Mucosa of rectum (tissue), 2 donors: ENCODE data around the gene NOX1.
A peak's percentile ranks its signal among the peaks of the same experiment; 100 is the strongest.

ENCODE experiments used
- H3K27ac ChIP-seq, 2 donors: one replicate each; pipeline ENCODE4 v1.7.0; 2013; ENCODE audit warnings: inconsistent platforms in 2 of 2, low read depth in 2 of 2, low read length in 2 of 2
- H3K27me3 ChIP-seq, 2 donors: one replicate each; pipeline ENCODE4 v1.7.0; 2013; ENCODE audit warnings: low read length in 2 of 2; ENCODE audit not compliant: control insufficient read depth in 2 of 2, insufficient read depth in 2 of 2
- H3K36me3 ChIP-seq, 2 donors: one replicate each; pipeline ENCODE4 v1.7.0; 2013; ENCODE audit warnings: low read length in 2 of 2; ENCODE audit not compliant: control insufficient read depth in 2 of 2, insufficient read depth in 2 of 2
- H3K4me1 ChIP-seq, 2 donors: one replicate each; pipeline ENCODE4 v1.7.0; 2013; ENCODE audit warnings: low read length in 2 of 2, mild to moderate bottlenecking in 1 of 2; ENCODE audit not compliant: control insufficient read depth in 2 of 2, insufficient read depth in 2 of 2
- H3K4me3 ChIP-seq, 2 donors: one replicate each; pipeline ENCODE4 v1.7.0; 2013; ENCODE audit warnings: low read length in 2 of 2
- H3K9ac ChIP-seq, 2 donors: one replicate each; pipeline ENCODE4 v1.7.0; 2013; ENCODE audit warnings: low read length in 2 of 2, low read depth in 1 of 2, mild to moderate bottlenecking in 1 of 2
- H3K9me3 ChIP-seq, 2 donors: one replicate each; pipeline ENCODE4 v1.7.0; 2013; ENCODE audit warnings: low read length in 2 of 2; ENCODE audit not compliant: control insufficient read depth in 2 of 2
- donor health status: healthy.
- donor health status: Normal muscosa, but diverticular disease.

The NOX1 gene

DNA sequence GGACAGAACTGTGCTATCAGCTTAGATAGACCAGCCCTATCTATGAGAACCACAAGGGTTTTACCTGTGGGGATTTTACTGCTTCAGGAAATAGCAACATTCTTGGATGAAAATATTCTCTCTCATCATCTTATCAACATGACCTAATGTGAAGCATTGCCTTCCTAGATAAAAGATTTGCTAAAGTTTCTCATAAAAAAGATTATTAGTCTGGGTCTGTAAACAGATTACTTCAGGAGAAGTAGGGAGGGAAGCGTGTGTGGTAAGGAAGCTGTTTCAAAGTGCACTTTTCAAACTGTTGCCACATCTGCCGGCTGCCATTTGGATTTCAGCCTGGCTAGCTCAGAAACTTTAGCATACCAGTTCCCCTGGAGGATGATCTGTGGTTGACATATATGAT, at the start of gene NOX1:
TSS of gene NOX1 (minus strand) at position 35 of the 400 bp plus-strand sequence. CDS start 220 bp downstream, outside the sequence.
- Histone ChIP-seq H3K4me3 (peak within 1 kb of the TSS; percentile 61 to 71), H3K9ac (peak within 1 kb of the TSS; percentile 28 to 44), H3K27ac (peak within 1 kb of the TSS; percentile 43 to 73), H3K9me3 (no peaks in the 10 kb centered on the region), H3K27me3 (no peaks in the 10 kb centered on the region), H3K36me3 (no peaks in the 10 kb centered on the region), H3K4me1 (no peaks in the 10 kb centered on the region)

DNA sequence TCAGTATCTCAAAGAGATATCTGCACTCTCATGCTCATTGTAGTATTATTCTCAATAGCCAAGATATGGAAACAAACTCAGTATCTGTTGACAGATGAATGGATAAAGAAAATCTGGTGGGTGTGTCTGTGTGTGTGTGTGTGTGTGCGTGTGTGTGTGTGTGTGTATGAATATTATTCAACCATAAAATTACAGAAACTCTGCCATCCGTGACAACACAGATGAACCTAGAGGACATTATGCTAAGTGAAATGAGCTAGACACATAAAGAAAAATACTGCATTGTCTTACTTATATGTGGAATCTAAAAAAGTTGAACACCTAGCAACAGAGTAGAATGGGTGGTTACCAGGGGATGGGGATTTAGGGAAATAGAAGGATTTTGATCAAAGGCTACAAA, 41.4 kb upstream of the NOX1 start:
- Histone ChIP-seq H3K27ac (no peak overlapping the region), H3K9me3 (no peaks in the 10 kb centered on the region), H3K9ac (no peak overlapping the region), H3K36me3 (no peaks in the 10 kb centered on the region), H3K27me3 (no peaks in the 10 kb centered on the region), H3K4me3 (no peak overlapping the region), H3K4me1 (no peaks in the 10 kb centered on the region)

DNA sequence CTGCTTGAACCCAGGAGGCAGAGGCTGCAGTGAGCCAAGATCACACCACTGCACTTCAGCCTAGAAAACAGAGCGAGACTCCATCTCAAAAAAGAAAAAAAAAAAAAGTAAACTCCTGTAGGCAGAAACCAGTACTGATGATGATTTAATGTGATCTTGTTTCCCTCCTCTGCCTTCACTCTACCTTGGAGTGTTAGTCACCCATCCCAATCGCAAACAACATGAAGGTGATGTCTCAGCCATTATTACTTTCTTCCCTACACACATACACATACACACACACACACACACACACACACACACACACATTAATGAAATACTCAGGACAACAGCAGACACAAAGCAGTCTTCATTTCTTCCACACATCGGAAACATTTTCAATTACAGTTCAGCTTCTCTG, 39.0 kb upstream of the NOX1 start:
- H3K4me1 ChIP-seq: no peaks in the 10 kb centered on the region
- H3K27me3 ChIP-seq: no peaks in the 10 kb centered on the region
- no peaks in the 10 kb centered on the region for H3K9me3 ChIP-seq
- H3K27ac ChIP-seq: no peak overlapping the region
- H3K4me3 ChIP-seq: no peak overlapping the region
- no peaks in the 10 kb centered on the region for H3K36me3 ChIP-seq
- H3K9ac ChIP-seq: no peak overlapping the region

DNA sequence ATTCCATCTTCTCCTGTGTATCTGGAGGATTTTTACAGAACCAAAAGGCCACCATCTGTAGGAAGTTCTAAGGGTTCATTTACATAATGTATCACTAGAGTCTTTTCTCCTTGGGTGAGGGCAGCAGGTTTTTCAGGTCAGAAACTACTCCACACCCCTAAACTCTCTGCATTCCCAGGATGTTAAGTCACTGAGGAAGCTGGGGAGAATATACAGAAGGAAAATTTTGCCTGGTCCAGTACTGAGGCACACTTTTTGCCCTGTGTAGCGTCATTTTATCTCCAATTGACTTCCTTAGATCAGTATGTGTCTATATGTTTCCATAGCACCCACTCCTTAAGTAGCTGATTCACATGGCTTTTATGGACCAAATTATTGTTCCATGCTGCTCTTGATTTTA, 37.6 kb upstream of the NOX1 start:
- Histone ChIP-seq H3K9ac (no peak overlapping the region), H3K27ac (no peak overlapping the region), H3K27me3 (no peaks in the 10 kb centered on the region), H3K9me3 (no peaks in the 10 kb centered on the region), H3K36me3 (no peaks in the 10 kb centered on the region), H3K4me1 (no peaks in the 10 kb centered on the region), H3K4me3 (no peak overlapping the region)

DNA sequence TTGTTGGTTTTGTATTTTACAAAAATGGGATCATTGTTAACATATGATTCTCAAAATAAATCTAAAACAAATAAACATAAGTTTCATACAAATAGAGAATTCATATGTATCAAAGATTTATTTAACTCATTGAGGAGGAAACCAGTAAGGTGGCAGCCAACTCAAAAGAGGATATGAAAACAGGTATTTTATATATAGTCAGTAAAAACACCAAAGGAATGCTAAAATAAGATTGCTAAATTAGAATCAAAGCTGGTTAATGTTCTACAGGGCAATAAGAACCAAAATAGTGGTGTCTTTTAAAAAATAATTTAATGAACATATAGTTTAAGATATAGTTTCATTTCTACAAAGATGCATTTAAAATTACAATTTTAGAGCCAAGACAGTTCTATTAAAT, 31.5 kb upstream of the NOX1 start:
- no peak overlapping the region for H3K27ac ChIP-seq
- no peaks in the 10 kb centered on the region for H3K4me1 ChIP-seq
- no peak overlapping the region for H3K4me3 ChIP-seq
- no peaks in the 10 kb centered on the region for H3K9me3 ChIP-seq
- H3K27me3 ChIP-seq: no peaks in the 10 kb centered on the region
- H3K9ac ChIP-seq: no peak overlapping the region
- H3K36me3 ChIP-seq: no peaks in the 10 kb centered on the region

DNA sequence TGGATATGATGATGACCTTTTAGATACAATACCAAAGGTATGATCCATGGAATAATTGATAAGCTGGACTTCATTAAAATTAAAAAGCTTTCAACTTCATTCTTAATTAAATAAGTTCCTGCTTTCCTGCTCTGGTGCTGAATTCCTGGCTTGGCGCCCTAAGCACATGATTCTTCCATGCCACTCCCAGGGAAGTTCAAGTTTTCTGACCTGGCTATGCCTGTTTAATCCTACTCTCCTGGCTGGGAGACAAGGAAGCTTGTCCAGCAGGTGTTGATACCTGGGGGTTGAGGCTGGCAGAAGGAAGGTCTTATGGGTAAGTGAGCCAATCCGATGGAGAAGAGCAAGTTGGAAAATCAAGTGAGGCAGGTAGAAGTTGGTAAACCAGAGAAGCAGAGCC, 30.3 kb upstream of the NOX1 start:
- H3K9ac ChIP-seq: no peak overlapping the region
- no peak overlapping the region for H3K4me3 ChIP-seq

DNA sequence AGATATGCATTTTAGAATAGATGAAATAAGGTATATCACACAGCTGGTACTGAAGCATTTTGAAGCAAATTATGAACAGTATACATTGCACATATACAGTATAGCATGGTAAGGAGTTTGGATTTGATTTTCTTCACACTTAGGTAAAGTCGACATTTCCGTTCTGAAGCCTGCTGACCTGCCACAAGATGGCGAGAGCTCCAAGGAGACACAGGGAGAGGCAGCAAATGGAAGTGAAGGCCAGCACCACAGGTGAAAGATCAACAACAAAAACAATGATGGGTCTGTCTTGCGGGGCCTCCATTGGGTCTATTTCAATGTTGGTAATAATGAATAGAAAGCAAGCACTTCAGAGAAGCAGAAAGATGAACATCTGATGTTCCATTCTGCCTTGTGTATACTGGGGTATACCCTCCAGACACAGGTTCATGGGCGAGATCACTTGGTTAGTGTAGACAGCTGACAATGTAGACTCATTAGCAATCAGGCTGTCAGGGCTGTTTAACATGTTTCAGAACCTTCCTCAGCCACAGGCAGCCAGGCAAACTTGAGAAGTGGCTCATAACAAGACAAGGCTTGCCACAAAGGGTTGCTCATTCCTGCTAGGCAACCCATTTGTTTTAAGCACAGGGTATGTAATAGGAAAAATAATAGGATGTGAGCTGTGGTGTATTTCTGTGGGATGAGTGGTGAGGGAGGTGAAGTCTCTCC, 21.4 kb upstream of the NOX1 start:
- H3K36me3 ChIP-seq: no peaks in the 10 kb centered on the region
- H3K9ac ChIP-seq: no peak overlapping the region
- H3K4me1 ChIP-seq: no peaks in the 10 kb centered on the region
- H3K27me3 ChIP-seq: no peaks in the 10 kb centered on the region
- H3K9me3 ChIP-seq: no peaks in the 10 kb centered on the region
- no peak overlapping the region for H3K27ac ChIP-seq
- no peak overlapping the region for H3K4me3 ChIP-seq

More for the DNA sequence above, 30.3 kb upstream of the NOX1 start:
- Histone ChIP-seq H3K27me3 (no peaks in the 10 kb centered on the region), H3K36me3 (no peaks in the 10 kb centered on the region), H3K9me3 (no peaks in the 10 kb centered on the region), H3K27ac (no peak overlapping the region), H3K4me1 (no peaks in the 10 kb centered on the region)

DNA sequence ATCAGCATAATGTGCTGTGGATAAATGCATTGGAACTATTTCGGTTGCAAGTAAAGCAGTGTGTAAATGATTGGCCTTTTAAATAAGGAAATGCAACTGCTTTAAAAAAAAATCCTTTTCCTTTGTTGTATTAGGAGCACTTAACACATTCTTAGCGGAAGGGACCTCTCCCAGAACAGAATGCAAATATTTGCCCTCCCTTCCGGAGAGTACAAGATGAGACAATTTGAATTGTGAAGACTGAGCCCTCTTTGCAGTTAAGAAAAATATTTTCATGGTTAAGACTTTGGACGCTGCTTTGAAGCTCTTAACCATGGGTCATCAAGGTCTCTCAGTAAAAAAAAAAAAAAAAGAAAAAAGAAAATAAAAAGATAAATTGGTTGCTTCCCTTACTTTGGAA, 9.5 kb upstream of the NOX1 start:
- no peaks in the 10 kb centered on the region for H3K27me3 ChIP-seq
- peak overlapping the region in 1 of 2 donors; percentile 44 for H3K27ac ChIP-seq
- no peak overlapping the region for H3K9ac ChIP-seq
- peaks cover 0 to 4% of the 10 kb centered on the region in 2 donors for H3K4me1 ChIP-seq
- H3K9me3 ChIP-seq: no peaks in the 10 kb centered on the region
- H3K36me3 ChIP-seq: no peaks in the 10 kb centered on the region
- H3K4me3 ChIP-seq: no peak overlapping the region

DNA sequence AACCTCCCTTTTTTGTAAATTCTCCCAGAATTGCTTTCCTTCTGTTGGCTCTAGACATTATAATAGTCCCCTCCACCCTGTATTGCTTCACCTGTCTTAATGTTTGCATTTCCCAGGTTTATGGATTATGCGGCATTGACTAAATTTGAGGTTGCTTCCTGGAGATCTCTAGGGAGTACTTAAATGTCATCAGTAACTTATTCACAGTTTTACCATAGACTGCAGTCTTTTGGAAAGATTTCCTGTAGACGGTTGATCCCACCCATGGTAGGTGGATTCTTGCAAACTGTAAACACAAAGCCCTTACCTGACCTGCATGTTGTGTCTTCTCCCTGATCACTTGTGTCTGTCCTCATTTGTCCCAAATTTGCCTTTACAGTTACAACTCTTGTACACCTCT, 6.2 kb upstream of the NOX1 start:
- peak overlapping the region in 1 of 2 donors; percentile 4 for H3K27ac ChIP-seq

DNA sequence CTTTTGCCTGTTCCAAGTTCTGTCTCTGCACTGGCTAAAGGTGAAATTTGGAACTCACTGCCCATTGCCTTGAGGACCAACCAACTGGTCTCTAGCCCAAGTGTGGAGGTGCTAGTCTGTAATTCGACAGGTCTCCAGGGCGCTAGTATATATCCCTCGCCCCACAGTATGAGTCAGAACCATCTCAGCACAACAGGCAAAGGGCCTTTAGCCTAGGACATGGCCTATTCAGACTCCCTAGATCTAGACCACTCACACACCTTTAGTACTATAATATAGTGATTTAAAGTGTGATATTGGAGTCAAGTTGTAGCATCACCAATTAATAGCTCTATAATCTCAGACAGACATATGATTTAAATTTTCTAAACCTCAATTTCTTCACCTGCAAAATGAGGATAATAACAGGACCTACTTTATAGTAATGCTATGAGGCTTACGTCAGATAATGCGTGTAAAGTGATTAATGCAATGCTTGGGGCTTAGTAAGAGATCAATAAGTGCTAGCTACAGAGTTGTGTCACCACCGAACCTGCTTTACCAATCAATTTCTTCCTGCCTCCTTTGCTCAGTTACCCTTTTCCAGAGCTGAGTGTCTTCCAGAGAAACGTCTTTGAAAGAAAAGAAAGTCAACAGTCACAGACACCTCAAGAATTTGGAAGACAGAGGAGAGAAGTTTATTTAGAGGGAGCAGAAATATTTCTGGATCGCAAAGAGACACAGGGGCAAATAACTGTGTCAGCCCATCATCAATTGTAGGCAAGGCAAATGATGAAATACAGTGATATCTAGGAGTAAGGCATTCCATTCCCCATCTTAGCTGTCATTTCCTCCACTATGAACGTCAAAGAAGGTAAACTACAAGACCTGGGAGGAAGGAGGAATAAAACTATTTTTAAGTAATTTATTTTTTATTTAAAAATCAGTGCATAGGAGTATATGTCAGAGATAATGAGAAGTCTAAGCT, 2.3 kb downstream of the NOX1 start:
- no peaks in the 10 kb centered on the region for H3K4me1 ChIP-seq
- H3K27ac ChIP-seq: peak overlapping the region in 1 of 2 donors; percentile 17
- H3K27me3 ChIP-seq: no peaks in the 10 kb centered on the region
- no peaks in the 10 kb centered on the region for H3K36me3 ChIP-seq
- no peaks in the 10 kb centered on the region for H3K9me3 ChIP-seq
- peak overlapping the region in 1 of 2 donors; percentile 3 for H3K9ac ChIP-seq
- H3K4me3 ChIP-seq: peak overlapping the region; percentile 40 to 71

More for the DNA sequence above, 6.2 kb upstream of the NOX1 start:
- Histone ChIP-seq H3K27me3 (no peaks in the 10 kb centered on the region), H3K4me3 (no peak overlapping the region), H3K36me3 (no peaks in the 10 kb centered on the region), H3K9ac (no peak overlapping the region), H3K4me1 (peaks cover 0 to 2% of the 10 kb centered on the region in 2 donors), H3K9me3 (no peaks in the 10 kb centered on the region)
